Activated CD8-positive, alpha-beta memory T cell treated with anti-CD3 and anti-CD28 coated beads, Interleukin-2, amount 50 U/mL, for 1 hour (primary cell): Measurements from ENCODE around the gene CCDC201.
A peak's percentile ranks its signal among the peaks of the same experiment; 100 is the strongest.

Experiments used
- DNase-seq: peaks from one replicate; pipeline ENCODE4 v3.0.0-alpha.2; 2020; ENCODE audit errors: extremely low read depth

The CCDC201 gene, protein sequence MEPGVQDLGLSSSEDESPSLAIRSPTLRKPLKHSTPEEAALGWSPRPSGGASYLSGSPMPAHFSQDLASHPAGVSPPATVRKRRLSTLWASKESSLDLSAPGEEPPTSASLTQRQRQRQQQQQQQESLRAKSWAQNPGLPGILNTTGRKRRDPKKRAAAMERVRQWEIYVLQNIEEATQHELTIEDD

GRCh38 chr7:45873035-45873354 lies at the start of gene CCDC201:
TSS of gene CCDC201 (minus strand) at chr7:45873082. CDS start at chr7:45873007, 75 bp downstream.
- DNase-seq = no peak

- DNase-seq = no peak
Observed at GRCh38 chr7:45921699-45922519, 49.0 kb upstream of the CCDC201 start.

- DNase-seq = no peak
Observed at GRCh38 chr7:45921381-45921698, 48.5 kb upstream of the CCDC201 start.

DNA sequence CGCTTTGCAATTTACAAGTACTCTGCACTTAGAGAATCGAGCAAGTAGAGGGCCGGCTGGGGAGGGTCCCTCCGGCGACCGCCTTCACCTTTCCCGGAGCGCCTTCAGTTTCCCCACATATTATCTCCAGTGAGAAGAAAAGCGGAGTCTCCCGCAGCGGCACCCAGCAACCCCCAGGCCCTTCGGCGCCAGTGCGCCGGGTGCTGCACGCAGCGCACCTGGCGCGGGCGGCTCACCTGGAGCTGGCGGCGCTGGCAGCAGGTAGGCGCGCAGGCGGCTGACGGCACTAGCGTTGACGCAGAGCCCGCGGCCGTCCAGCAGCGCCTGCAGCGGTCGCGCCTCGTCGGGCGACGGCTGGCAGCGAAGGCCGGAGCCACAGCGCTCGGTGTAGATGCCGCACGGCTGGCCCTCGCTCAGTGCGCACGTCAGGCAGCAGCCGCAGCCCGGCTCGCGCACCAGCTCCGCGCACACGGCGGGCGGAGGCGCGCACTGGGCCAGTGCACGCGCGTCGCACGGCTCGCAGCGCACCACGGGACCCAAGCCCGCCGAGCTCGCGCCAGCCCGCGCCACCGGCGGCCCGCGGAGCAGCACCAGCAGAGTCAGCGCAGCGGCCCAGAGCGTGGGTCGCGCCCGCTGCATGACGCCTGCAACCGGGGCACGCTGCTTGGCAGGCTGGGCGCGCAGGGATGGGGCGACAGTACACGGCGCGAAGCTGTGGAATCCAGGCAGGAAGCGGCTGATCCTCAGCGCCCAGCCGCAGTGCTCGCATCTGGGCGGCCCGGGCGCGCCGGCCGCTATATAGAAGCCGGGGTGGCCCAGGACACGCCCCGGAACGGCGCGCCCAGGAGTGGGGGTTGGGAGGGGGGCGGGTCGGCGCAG lies 47.9 kb upstream of the CCDC201 start, which contains the start of gene IGFBP3:
Gene IGFBP3, minus strand, starts transcription at position 771 of the 879 bp plus-strand sequence. Its CDS starts 132 bp downstream, at position 639.
- no peak for DNase-seq

DNA sequence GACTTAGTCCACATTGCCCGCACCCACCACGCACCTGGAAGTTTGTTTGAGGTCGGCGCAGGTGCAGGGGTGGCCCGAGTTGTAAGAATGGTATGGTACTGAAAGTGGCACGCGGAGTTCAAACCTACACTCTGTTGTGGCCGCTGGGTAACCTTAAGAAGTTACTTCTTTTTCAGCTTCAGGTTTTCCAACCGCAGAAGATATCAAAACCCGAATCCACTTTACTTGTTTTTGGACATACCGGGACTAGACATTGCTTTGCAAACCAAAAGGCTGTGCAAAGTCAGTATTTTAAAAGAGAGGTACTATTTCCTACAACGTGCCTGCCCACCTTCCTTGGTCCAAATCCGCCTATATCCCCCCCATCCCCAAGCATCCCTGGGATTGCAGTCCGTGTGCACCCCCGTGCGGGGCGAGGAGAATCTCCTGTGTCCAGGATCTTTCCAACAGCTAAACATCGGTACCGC lies 47.1 kb upstream of the CCDC201 start:
- DNase-seq = no peak

DNA sequence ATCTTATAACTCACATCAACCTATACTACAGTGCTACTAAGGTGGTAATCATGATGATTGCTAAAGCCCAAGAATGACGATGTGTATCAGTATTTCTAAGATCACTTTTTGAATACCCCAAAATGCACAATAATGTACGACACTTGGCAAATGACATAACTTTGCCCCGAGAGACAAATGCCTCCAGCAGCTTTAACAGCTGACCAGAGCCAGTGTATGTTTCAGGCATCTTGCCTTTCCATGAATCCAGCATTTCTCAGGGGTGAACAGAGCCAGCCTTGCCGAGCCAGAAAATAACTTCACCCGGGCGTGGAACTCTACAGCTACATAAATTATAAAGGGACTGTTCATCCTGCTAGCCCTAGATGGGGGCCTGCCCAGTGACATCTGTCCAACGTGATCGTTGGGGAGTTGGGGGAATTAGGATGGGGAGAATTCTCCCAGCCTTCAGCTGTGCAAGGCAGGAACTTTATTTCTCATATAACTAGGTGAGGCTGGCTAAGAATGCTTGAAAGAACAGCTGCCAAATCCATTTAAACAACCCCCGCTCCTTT lies 46.4 kb upstream of the CCDC201 start:
- no peak for DNase-seq

GRCh38 chr7:45918556-45918955 lies 45.7 kb upstream of the CCDC201 start:
- no peak for DNase-seq

- peak; percentile 26 for DNase-seq
Observed at GRCh38 chr7:45917658-45918057, 44.8 kb upstream of the CCDC201 start.

DNA sequence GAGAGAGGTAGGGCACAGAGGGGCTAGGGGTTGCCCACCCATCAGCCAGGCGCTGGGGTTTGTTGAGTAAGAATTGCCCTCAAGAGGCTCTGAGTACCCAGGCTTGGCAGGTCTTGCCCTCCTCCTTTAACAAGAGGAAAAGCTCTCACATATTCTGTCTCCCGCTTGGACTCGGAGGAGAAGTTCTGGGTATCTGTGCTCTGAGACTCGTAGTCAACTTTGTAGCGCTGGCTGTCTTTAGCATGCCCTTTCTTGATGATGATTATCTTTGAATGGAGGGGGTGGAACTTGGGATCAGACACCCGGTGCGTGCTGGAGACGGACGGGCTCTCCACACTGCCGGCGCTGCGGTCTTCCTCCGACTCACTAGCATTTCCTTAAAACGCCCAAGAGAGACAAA lies 44.2 kb upstream of the CCDC201 start:
- no peak for DNase-seq

DNA sequence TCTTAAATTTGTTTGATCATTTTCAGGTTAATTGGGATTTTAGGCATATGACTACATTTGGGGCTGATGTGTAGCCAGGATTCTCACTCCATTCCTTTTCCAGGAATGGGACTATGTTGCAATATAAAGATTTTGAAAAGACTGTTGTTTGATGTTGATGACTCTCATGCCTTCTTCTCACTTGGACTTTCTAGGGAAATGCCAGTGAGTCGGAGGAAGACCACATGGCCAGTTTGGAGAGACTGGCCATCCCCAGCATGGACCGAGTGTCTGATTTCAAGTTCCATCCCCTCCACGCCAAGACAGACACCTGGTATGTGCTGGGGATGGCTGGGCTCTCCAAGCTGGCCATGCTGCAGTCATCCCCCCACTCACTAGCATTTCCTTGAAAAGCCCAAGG lies 42.7 kb upstream of the CCDC201 start:
- no peak for DNase-seq

DNA sequence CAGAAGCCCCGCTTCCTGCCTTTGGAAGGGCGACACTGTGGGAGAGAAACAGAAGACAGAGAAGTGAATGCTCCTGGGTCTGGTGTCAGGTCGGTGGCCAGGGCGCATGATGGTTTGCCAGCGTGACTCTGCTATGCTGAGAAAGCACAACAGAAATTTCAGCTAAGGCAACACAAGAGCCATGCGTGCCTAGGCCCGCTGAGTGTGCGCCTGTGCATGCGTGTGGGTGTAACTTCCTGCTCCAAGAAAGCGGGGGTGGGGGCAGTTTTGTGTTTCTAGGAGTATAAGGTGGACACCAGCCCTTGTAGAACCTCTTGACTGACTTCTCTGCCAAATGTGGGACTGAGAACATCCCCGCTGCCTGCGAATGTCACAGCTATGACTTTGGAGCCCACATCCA lies 42.0 kb upstream of the CCDC201 start:
- no peak for DNase-seq

GRCh38 chr7:45912972-45913371 lies 40.1 kb upstream of the CCDC201 start:
- DNase-seq = no peak

- no peak for DNase-seq
Observed at GRCh38 chr7:45911311-45911710, 38.4 kb upstream of the CCDC201 start.

GRCh38 chr7:45910855-45911254 lies 38.0 kb upstream of the CCDC201 start:
- DNase-seq = no peak

GRCh38 chr7:45909561-45909960 lies 36.7 kb upstream of the CCDC201 start:
- DNase-seq = no peak

- no peak for DNase-seq
Observed at GRCh38 chr7:45902820-45903219, 29.9 kb upstream of the CCDC201 start.

- DNase-seq = no peak
Observed at GRCh38 chr7:45901566-45901965, 28.7 kb upstream of the CCDC201 start.

GRCh38 chr7:45898222-45898621 lies 25.3 kb upstream of the CCDC201 start:
- no peak for DNase-seq

DNA sequence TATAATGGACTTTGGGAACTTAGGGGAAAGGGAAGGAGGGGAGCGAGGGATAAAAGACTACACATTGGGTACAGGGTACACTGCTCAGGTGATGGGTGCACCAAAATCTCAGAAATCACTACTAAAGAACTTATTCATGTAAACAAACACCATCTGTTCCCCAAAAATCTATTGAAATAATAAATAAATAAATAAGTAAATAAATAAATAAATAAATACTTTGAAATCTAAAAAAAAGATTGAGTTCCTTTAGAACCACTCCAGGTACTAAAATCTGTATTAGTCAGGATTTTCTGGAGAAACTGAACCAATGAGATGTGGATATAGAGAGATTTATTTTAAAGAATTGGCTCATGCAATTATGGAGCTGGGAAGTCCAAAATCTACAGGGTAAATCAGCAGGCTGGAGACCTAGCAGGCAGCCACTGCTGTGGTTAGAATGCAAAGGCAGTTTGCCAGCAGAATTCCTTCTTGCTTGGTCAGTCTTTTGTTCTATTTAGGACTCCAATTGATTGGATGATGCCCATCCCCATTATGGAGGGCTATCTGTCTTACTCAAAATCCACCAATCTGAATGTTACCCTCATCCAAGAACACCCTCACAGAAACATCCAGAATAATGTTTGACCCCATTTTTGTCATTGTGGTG lies 24.3 kb upstream of the CCDC201 start:
- no peak for DNase-seq

- DNase-seq = no peak
Observed at GRCh38 chr7:45894665-45895062, 21.8 kb upstream of the CCDC201 start.

DNA sequence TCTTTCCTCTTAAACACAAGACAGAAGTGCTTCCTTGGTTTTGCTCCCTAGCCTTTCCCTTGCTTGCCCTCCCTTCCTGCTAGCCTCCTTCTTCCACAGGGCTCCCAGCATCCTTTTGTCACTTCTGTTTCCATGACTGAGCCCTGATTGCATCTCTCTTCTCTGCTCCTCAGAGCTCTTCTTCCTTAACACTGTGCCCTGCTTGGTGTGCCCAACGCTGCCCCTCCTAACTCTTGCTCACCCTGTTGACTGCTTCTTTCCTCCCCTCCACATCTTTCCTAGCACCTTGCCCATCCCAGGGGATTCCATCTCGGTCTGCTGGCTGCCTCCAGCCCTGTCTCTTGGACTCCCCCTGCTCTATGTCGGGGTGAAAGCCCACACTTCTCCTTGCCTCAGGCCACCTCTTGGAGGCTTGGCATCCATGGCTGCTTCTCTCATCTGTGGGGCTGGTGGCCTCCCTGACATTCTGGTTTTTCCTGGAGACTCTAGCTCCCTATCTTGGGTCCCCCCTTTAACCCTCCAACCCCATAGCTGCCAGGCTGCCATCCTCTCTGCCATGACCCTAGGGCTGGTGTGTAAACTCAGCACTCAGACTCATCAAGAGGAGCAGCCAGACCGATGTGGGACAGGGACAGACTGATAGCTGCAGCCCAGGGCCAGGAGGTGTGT lies 21.2 kb upstream of the CCDC201 start:
- DNase-seq = no peak
